Testis (tissue), 2 donors: ENCODE results near the gene FAU.

ENCODE experiments used
- POLR2A ChIP-seq: fragments of 450-650 bp; IDR thresholded peaks from one replicate; pipeline ENCODE4 v1.6.1; 2017; ENCODE audit warnings: antibody characterized with exemption, mild to moderate bottlenecking, moderate library complexity
- TF ChIP-seq, protein P1 (sequence below), 3 experiments: fragments of 450-650 bp in 2 of 3; fragments of 200-600 bp in 1 of 3; sonication (generic) in 1 of 3; IDR thresholded peaks; one replicate each; pipeline ENCODE4 v1.5.1; 2016 to 2019; ENCODE audit warnings: antibody characterized with exemption in 3 of 3, mild to moderate bottlenecking in 2 of 3, moderate library complexity in 1 of 3

DNA sequence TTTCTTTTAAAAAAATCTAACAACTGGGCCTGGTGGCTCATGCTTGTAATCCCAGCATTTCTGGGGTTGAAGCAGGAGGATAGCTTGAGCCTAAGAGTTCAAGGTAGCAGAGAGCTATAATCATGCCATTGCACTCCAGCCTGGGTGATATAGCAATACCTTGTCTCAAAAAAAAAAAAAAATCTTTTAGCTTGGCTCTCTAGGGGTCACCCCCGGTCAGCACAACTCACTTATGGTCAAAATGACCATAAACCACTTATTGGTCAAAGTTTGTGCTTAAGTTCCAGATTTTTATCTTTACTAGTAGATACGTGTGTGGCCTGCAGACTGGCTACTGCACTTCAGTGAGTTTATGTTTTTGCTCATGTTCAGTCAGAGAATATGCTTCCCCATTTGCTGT is 41.8 kb upstream of the FAU start:
- no peak for TF ChIP-seq POLR2A
- TF ChIP-seq, protein P1, sequence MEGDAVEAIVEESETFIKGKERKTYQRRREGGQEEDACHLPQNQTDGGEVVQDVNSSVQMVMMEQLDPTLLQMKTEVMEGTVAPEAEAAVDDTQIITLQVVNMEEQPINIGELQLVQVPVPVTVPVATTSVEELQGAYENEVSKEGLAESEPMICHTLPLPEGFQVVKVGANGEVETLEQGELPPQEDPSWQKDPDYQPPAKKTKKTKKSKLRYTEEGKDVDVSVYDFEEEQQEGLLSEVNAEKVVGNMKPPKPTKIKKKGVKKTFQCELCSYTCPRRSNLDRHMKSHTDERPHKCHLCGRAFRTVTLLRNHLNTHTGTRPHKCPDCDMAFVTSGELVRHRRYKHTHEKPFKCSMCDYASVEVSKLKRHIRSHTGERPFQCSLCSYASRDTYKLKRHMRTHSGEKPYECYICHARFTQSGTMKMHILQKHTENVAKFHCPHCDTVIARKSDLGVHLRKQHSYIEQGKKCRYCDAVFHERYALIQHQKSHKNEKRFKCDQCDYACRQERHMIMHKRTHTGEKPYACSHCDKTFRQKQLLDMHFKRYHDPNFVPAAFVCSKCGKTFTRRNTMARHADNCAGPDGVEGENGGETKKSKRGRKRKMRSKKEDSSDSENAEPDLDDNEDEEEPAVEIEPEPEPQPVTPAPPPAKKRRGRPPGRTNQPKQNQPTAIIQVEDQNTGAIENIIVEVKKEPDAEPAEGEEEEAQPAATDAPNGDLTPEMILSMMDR (IDR thresholded peaks at IDR 0.05): no peak
